Pancreas (tissue), 10 donors: ENCODE results near the gene MAPK11. TPM values are rescaled to one million over a fixed set of nuclear protein-coding genes. Genes with fewer than 3 reads are reported as not detected.

Experiments used
- ATAC-seq, 4 donors: fragments of 200-7000 bp; cut with Tn5 transposase; one replicate each; pipeline versions ENCODE4 v1.8.0 to v1.9.1; 2020; ENCODE audit warnings: mild to moderate bottlenecking in 4 of 4, moderate library complexity in 4 of 4
- DNase-seq, 6 donors: peaks; one replicate each; pipeline ENCODE4 v3.0.0-alpha.2; 2020
- FAIRE-seq: peaks from 2 replicates; lab custom pipeline; 2012; peaks lifted over from hg19 to GRCh38; lab: Jason Lieb, UNC
- H3K27ac ChIP-seq, 4 donors: fragments of 200-600 bp; sonication (generic); 1 replicate in 3 of 4; 2 replicates in 1 of 4; pipeline versions ENCODE4 v1.5.0 to v1.8.0; 2020
- H3K27me3 ChIP-seq, 4 donors: fragments of 200-600 bp; one replicate each; pipeline ENCODE4 v1.8.0; 2021
- H3K36me3 ChIP-seq, 3 donors: fragments of 200-600 bp; sonication (generic) in 1 of 3; one replicate each; pipeline versions ENCODE4 v1.5.0 to v1.8.0; 2020 to 2021
- H3K4me1 ChIP-seq, 3 donors: fragments of 200-600 bp; one replicate each; pipeline ENCODE4 v1.8.0; 2021
- H3K4me3 ChIP-seq, 4 donors: fragments of 200-600 bp; sonication (generic) in 2 of 4; one replicate each; pipeline versions ENCODE4 v1.5.0 to v1.8.0; 2020 to 2021
- H3K9me3 ChIP-seq, 4 donors: fragments of 200-600 bp; one replicate each; pipeline ENCODE4 v1.8.0; 2021
- WGBS, 2 donors: extraction: QIAGEN DNeasy Blood & Tissue Kit; methylation state at CpG; one replicate each; pipeline ENCODE4 v1.1.7; 2013; 5-methylcytosine and 5-hydroxymethylcytosine counted together
- intact Hi-C, 3 donors: fragments of 100-400 bp; cut with DNase I; formaldehyde crosslinking; loops; one replicate each; pipeline versions ENCODE4 v1.11.1 to v1.14.2; 2022
- polyA plus RNA-seq, 2 donors: library from polyadenylated mRNA; stranded (reverse); fragments of 200-250 nt; gene quantifications; one replicate each; pipeline ENCODE4 v1.2.3, GENCODE V29; 2013
- total RNA-seq, 6 donors: library from RNA; stranded (reverse); fragmentation: NEBNext Ultra II Directional in 4 of 6; extraction: Animal tissue kit (Norgen Biotek cat#: 25700) in 4 of 6; gene quantifications; one replicate each; pipeline versions ENCODE4 v1.2.1 to v1.2.4, GENCODE V29; 2021 to 2023
- TF ChIP-seq, protein P1 (sequence below), 4 donors: fragments of 200-600 bp; sonication (generic) in 3 of 4; IDR thresholded peaks; one replicate each; pipeline versions ENCODE4 v1.5.0 to v1.8.0; 2021; ENCODE audit warnings: antibody characterized with exemption in 4 of 4
- donor health status: healthy with polysubstance abuse.
- donor health status: DM: no; HTN: no; CAD: no; lungs with moderate emphysema.
- donor health status: DM: no; HTN: no; CAD: no.
- donor health status: control.
- donor health status: control.
- donor health status: Bipolar disorder and iron deficiency.
- donor health status: DM: yes; HTN: yes; CAD: no.
- donor health status: DM: no; HTN: no; CAD: no.
- donor health status: DM: no; HTN: no; CAD: no.
- donor health status: DM: yes; HTN: yes; CAD: no.

Gene MAPK11
- total and polyA plus RNA-seq, 8 donors = 1.3 to 22.2 (median 3.2) TPM

GRCh38 chr22:50289942-50290630 is 19.9 kb upstream of the MAPK11 start:
- H3K9me3 ChIP-seq = no peaks in the 10 kb centered on the region
- no peak overlapping the region for H3K27ac ChIP-seq
- H3K4me3 ChIP-seq = no peak overlapping the region
- no peak for DNase-seq
- intact Hi-C loops = no loop called here
- peaks cover 0 to 24% (median 3%) of the 10 kb centered on the region in 3 donors for H3K4me1 ChIP-seq
- no peak for FAIRE-seq
- H3K27me3 ChIP-seq = no peaks in the 10 kb centered on the region
- H3K36me3 ChIP-seq = peaks cover 4 to 43% (median 20%) of the 10 kb centered on the region in 3 donors
- TF ChIP-seq, protein P1, sequence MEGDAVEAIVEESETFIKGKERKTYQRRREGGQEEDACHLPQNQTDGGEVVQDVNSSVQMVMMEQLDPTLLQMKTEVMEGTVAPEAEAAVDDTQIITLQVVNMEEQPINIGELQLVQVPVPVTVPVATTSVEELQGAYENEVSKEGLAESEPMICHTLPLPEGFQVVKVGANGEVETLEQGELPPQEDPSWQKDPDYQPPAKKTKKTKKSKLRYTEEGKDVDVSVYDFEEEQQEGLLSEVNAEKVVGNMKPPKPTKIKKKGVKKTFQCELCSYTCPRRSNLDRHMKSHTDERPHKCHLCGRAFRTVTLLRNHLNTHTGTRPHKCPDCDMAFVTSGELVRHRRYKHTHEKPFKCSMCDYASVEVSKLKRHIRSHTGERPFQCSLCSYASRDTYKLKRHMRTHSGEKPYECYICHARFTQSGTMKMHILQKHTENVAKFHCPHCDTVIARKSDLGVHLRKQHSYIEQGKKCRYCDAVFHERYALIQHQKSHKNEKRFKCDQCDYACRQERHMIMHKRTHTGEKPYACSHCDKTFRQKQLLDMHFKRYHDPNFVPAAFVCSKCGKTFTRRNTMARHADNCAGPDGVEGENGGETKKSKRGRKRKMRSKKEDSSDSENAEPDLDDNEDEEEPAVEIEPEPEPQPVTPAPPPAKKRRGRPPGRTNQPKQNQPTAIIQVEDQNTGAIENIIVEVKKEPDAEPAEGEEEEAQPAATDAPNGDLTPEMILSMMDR (IDR thresholded peaks at IDR 0.05) = no peak
- ATAC-seq = no peak
- WGBS, 2 donors = 91% methylated on average over 37 of the region's 37 CpGs

- 93 to 94% methylated on average over 57 of the region's 57 CpGs for WGBS, 2 donors
- DNase-seq = no peak
- peaks cover 7 to 49% (median 20%) of the 10 kb centered on the region in 3 donors for H3K36me3 ChIP-seq
- H3K9me3 ChIP-seq = no peaks in the 10 kb centered on the region
- no peaks in the 10 kb centered on the region for H3K27me3 ChIP-seq
- H3K27ac ChIP-seq = no peak overlapping the region
- peaks cover 0 to 17% (median 3%) of the 10 kb centered on the region in 3 donors for H3K4me1 ChIP-seq
- intact Hi-C loops = no loop called here
- no peak for FAIRE-seq
- TF ChIP-seq, protein P1 (IDR thresholded peaks at IDR 0.05) = no peak
- ATAC-seq = no peak
- H3K4me3 ChIP-seq = no peak overlapping the region
Measured at GRCh38 chr22:50289151-50289941, 19.2 kb upstream of the MAPK11 start.

- FAIRE-seq (no peak), DNase-seq (no peak), ATAC-seq (no peak)
- peaks cover 0 to 8% (median 1%) of the 10 kb centered on the region in 3 donors for H3K4me1 ChIP-seq
- peaks cover 7 to 63% (median 20%) of the 10 kb centered on the region in 3 donors for H3K36me3 ChIP-seq
- H3K9me3 ChIP-seq = no peaks in the 10 kb centered on the region
- no peak overlapping the region for H3K4me3 ChIP-seq
- 94 to 96% methylated on average over 30 to 31 of the region's 31 CpGs for WGBS, 2 donors
- no peaks in the 10 kb centered on the region for H3K27me3 ChIP-seq
- intact Hi-C loops = no loop called here
- TF ChIP-seq, protein P1 (IDR thresholded peaks at IDR 0.05) = no peak
- H3K27ac ChIP-seq = no peak overlapping the region
Measured at GRCh38 chr22:50287731-50288130, 17.6 kb upstream of the MAPK11 start.

DNA sequence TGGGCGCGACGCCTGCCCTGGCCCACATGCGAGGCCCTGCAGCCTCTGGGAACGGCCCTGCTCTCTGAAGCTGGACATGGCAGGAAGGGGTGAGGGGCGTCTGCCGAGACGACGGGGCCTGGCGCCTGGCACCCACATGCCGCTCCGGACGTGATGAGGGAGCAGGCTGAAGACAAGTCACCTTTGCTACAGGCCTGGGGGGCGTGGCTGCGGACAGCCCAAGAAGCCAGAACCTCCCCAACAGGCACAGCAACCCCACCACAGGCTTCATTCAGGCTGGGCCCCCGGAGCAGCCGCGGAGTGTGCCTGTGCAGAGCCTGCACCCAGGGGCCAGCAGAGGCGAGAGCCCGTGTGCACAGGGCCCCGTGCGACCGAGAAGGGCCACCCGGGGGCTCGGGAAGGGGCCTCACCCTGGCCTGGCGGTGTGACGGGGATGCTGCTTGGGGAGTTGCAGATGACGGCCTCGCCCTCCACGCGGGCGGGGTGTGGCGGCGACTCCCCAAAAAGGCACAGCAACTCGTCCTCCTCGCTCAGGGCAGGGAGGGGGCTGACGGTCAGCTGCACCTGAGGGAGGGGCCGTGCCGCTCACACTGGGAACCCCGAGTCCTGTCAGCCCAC is 16.6 kb upstream of the MAPK11 start:
- peaks cover 0 to 5% (median 0%) of the 10 kb centered on the region in 3 donors for H3K4me1 ChIP-seq
- intact Hi-C loops = no loop called here
- H3K27me3 ChIP-seq = no peaks in the 10 kb centered on the region
- no peak for ATAC-seq
- DNase-seq = no peak
- no peak overlapping the region for H3K4me3 ChIP-seq
- H3K9me3 ChIP-seq = no peaks in the 10 kb centered on the region
- 93 to 96% methylated on average over 40 of the region's 40 CpGs for WGBS, 2 donors
- TF ChIP-seq, protein P1 (IDR thresholded peaks at IDR 0.05) = no peak
- peaks cover 7 to 65% (median 21%) of the 10 kb centered on the region in 3 donors for H3K36me3 ChIP-seq
- FAIRE-seq = no peak
- H3K27ac ChIP-seq = no peak overlapping the region
